HG03469 (cell line): ENCODE results near the gene GAGE10.

Source experiments
- ATAC-seq: cut with Tn5 transposase; IDR thresholded peaks from one replicate; pipeline ENCODE4 v1.9.1; 2021; ENCODE audit warnings: mild to moderate bottlenecking, moderate library complexity, moderate number of reproducible peaks; ENCODE audit not compliant: unreplicated experiment

Gene GAGE10, protein sequence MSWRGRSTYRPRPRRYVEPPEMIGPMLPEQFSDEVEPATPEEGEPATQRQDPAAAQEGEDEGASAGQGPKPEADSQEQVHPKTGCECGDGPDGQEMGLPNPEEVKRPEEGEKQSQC

GRCh38 chrX:49303346-49303745, at the start of gene GAGE10:
Gene GAGE10, plus strand, starts transcription at chrX:49303646. Its CDS starts 1,214 bp downstream, at chrX:49304860.
- ATAC-seq = no peak

DNA sequence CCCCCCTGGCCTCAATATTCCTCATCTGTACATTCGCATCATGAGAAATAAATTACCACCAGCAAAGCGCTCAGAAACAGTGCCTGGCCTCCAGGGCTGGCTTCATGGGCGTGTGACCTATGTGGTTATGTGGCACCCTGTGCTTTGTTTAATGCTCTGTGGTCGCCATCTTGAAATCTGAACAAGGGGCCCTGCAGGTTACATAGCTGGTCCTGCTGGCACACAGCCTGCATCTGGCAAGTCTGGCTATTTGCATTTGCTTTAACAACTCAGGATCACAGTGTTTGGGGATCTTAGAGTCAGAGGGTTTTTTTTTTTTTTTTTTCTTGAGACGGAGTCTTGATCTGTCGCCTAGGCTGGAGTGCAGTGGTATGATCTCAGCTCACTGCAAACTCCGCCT, 48.8 kb upstream of the GAGE10 start:
- no peak for ATAC-seq

DNA sequence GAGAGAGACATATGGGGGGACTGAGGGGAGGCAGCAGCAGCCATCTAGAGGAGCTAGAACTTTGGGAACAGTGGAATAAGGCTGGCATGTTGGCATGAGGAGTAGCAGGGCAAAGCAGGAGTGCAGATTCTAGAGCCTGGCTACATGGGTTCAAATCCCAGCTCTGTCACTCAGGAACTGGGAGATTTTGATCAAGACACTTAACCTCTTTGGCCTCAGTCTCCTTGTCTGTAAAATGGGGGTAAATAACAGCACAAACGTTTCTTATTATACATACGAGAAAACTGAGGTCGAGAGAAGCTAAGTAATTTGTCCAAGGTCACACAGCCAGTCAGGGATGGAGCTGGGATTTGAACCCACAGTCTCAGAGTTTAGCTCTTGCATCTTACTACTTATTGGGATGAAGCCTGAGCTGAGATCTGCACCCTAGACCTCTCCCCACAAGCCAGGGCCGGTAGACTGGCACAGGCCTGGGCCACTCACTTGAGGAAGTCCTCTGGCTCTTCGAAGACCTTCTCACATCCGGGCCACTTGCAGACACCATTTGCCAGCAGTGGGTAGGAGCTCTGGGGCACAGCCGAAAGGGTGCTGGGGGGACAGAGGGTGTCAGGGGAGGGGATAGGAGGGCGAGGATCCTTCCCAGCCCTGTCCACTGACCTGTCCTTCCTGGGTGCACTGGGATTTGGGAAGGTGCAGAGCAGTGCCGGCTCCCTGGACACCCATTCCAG, 47.0 kb upstream of the GAGE10 start:
- ATAC-seq = no peak

GRCh38 chrX:49257074-49257790, 46.2 kb upstream of the GAGE10 start:
- ATAC-seq = no peak

DNA sequence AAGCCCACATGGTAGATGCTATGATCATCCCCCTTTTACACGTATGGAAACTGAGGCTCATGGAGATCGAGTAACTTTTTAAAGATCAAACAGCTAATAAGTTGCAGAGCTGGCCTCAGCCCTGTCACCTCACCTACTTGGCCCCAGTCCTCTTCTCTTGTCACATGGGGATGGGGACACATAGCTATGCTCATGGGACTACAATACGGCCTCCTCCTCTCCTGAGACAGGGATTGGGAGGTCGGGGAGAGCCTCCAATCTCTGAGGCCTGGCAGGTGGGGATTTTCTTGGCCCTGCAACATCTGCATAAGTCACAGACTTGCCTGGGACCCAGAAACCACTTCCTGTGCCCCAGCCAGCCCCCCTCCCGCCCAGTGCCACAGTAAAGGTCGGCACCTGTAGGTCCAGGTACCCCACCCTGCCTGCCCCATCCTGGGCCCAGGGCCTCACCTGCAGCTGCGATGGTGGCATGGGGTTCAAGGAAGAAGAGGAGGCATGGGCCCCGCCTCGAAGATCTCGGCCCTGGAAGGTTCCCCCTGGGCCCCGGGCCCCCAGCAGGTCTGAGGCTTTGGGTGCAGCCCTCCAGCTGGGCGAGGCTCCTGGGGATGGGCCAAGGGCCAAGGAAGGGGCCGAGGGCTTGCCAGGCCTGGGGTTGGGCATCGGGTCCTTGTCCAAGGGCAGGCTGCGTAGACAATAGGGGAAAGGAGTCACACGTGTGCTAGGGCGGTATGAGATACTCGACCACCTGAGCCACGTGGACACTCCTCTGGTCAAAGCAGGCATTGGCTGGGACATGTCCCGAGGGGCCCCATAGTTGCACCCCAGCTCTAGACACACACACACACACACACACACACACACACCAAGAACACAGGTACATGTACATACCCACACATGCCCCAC, 45.3 kb upstream of the GAGE10 start:
- no peak for ATAC-seq

DNA sequence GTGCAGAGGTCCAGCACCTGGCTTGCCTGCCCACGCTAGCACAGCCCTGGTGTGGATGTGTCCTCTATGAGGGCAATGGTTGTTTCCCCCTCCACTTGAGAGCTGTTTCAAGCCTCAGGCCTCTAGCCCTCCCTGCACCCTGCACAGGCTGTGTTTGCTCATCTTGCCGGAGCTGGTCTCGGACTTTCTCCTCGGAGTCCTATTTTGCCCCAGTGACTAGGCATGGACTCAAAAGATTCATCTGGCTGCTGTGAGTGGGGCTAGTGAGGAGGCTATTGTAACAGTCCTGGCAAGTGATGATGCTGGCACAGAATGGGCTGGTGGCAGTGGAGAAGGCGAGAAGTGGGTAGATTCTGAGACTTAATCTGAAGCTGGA, 44.7 kb upstream of the GAGE10 start:
- no peak for ATAC-seq

- no peak for ATAC-seq
These were observed 43.0 kb upstream of the GAGE10 start for GRCh38 chrX:49260221-49260985.

- no peak for ATAC-seq
These were observed 40.8 kb upstream of the GAGE10 start for GRCh38 chrX:49262603-49263002.

- no peak for ATAC-seq
These were observed 39.8 kb upstream of the GAGE10 start for GRCh38 chrX:49263631-49264030.

DNA sequence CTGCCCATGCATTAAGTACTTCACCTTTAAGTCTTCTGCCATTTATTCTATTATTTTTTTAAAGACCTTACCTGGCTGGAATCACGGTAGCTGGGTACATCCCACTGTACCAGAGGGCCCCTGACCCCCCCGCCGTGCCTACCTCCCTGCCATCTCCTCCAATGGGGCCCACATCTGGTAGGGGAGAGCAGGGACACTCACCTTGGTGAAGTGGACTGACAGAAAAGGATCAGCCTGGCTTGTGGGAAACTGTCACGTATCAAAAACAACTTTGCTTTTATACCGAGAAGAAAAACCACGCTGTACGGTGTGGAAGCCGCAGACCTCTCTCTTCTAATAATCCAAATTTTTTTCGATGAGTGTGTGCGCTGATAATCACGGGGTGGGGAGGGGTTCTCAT, 39.0 kb upstream of the GAGE10 start, which contains the start of gene FOXP3:
Gene FOXP3 (minus strand): TSS at position 251 of the 400 bp plus-strand sequence. CDS start 6,205 bp downstream, outside the sequence.
- no peak for ATAC-seq

- ATAC-seq = no peak
These were observed 36.7 kb upstream of the GAGE10 start for GRCh38 chrX:49266523-49267445.

- ATAC-seq = no peak
These were observed 34.8 kb upstream of the GAGE10 start for GRCh38 chrX:49268702-49269009.

DNA sequence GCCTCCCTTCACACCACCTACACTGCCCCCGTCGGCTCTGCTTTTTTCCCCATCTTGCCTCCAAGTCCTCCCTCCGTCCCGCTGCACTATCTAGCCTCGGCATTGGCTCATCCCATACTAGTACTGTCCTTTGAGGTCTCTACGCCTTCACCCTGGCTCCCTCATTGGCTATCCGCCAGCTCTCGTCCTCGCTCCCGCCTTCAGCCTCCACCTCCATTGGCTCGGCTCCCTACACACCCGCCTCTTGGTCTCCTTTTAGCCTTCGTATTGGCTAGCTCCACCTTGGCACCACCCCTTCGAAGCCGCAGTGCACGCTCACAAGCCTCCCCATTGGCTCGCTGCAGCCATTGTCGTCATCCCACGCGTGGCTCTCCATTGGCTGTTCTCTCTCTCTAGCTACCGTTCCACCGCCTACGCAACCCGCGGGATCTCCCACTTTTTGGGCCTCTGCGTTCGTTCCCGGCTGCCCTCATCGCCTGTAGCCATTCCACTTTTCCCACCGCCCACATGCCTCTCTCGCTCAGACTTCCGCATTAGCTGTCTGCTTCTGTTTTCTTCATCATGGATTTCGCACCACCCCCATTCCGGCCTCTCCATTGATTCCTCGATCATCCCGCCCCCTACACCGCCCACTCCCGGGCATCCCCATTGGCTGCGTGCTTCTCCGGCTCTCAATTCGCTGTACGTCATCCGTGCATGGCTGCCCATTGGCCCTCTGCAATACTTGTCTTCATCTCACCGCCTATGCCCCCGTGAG, 34.3 kb upstream of the GAGE10 start:
- peak; percentile 85 for ATAC-seq

GRCh38 chrX:49269767-49270248, 33.6 kb upstream of the GAGE10 start, which contains the start of gene PPP1R3F:
Gene PPP1R3F, plus strand, starts transcription at chrX:49269793. Its CDS starts 77 bp downstream, at chrX:49269870.
- peak; percentile 8 for ATAC-seq

- ATAC-seq = no peak
These were observed 33.1 kb upstream of the GAGE10 start for GRCh38 chrX:49270249-49270921.

GRCh38 chrX:49271341-49271740, 32.1 kb upstream of the GAGE10 start:
- ATAC-seq = no peak

DNA sequence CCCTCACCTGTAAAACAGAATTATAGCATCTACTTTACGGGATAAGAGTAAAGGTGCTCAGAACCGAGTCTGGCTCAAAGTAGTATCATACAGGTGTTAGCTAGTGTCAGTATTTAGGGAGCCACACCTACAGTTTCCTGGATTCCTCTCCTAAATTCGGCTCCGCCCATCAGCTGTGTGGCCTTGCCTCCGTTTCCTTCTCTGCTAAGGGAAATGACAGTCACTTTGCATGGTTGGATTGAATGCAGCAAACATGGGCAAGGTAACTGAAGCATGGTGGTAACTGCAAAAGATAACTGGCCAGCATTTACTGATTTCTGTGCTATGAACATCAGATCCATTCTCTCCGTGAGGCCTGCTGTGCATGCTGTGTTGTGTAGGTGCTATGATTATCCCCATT, 31.0 kb upstream of the GAGE10 start:
- no peak for ATAC-seq

- ATAC-seq = no peak
These were observed 30.2 kb upstream of the GAGE10 start for GRCh38 chrX:49273181-49273727.
